ENCODE data around the gene ITPR3. TPM values are rescaled to one million over a fixed set of nuclear protein-coding genes. Genes with fewer than 3 reads are reported as not detected.

The ITPR3 gene
- polyA plus RNA-seq, 3 donors = 7.5 to 8.1 (median 7.6) TPM

- DNase-seq (ENCODE audit: low read depth in 3 of 3, low spot score in 2 of 3) = no peak
Observed at GRCh38 chr6:33633462-33634158, 12.5 kb downstream of the ITPR3 start.

DNA sequence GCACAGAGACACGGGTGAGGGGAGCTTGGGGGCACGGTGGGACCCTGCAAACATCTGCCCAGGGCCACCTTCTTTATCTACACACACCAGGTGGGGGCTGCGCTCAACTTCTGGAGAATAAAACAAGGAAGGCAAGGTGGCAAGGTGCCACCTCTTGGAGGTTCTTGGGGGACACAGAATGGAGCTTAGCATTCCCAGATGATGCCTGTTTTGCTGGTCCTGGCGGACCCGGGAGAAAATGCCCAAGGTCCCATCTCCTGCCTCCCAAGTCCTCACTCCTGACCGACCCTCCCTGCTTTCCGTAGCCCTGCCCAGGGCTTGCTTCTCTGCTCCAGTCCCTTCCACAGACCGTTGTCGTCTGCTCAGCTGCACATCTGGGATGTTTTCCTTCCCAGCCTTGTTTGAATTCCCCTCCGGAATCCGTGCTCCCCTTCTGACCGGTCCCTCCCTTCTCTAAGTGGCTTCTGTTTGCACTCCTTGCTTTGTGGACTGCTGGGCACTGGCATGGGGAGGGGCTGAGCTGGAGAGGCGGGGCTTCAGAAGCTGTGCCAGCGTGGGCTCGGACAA, 13.1 kb downstream of the ITPR3 start:
- DNase-seq (ENCODE audit: low read depth in 3 of 3, low spot score in 2 of 3) = no peak

DNA sequence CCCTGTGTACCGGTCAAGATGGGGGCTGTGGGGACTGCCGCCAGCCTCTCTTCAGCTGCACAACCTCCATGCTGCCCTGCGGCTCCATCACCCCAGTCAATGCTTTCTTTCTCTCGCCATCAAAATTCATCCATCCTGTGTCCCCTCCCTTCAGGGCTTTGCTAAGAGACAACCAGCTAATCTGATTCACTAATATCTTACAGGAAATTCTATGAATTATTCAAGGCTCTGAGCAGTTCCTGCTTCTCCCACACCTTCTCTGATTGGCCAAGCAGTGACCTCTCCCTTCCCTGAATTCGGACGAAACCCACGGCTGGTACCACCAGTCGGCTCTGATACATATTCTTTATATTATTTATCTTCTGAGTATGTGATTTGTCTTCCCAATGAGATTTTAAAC, 13.8 kb downstream of the ITPR3 start:
- no peak for DNase-seq (ENCODE audit: low read depth in 3 of 3, low spot score in 2 of 3)

- no peak for DNase-seq (ENCODE audit: low read depth in 3 of 3, low spot score in 2 of 3)
Observed at GRCh38 chr6:33636655-33637054, 15.5 kb downstream of the ITPR3 start.

- DNase-seq (ENCODE audit: low read depth in 3 of 3, low spot score in 2 of 3) = no peak
Observed at GRCh38 chr6:33638556-33638955, 17.4 kb downstream of the ITPR3 start.

DNA sequence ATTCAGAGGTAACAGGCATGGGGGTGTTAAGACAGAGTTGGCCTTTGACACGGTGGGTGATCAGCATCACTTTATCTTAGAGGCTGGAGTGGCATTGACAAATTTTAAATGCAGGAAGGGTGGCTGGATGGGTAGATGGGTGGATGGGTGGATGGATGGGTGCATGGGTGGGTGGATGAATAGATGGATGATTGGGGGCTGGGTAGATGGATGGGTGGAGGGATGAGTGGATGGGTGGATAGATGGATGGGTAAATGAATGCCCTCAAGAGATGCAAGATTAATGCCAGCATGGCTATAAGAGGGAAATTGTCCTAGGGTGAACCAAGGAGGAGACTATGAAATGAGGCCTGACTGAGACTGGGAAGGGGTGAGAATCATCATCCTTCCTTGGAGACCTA, 18.4 kb downstream of the ITPR3 start:
- no peak for DNase-seq (ENCODE audit: low read depth in 3 of 3, low spot score in 2 of 3)

- no peak for DNase-seq (ENCODE audit: low read depth in 3 of 3, low spot score in 2 of 3)
Observed at GRCh38 chr6:33640361-33640760, 19.2 kb downstream of the ITPR3 start.

- no peak for DNase-seq (ENCODE audit: low read depth in 3 of 3, low spot score in 2 of 3)
Observed at GRCh38 chr6:33641144-33641543, 20.0 kb downstream of the ITPR3 start.

GRCh38 chr6:33641602-33642001, 20.5 kb downstream of the ITPR3 start:
- no peak for DNase-seq (ENCODE audit: low read depth in 3 of 3, low spot score in 2 of 3)

DNA sequence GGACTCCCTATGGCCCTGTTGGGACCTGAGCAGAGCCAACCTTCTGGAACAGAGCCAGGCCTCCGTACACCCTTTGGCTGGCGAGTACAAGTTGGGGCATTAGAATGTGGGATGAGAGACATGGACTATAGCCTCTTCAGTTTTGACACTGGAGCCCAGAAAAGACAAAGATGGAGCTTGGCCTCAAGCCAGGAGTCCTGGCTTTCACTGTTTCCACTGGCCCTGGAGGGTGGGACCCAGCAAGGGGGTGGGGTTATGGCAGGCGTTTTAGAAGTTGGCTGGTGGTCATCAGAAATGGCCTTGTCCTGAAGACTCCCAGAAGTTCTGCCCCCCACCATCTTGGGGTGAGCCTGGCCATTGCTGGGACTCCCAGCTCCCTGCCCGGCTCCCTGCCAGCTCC, 21.8 kb downstream of the ITPR3 start:
- no peak for DNase-seq (ENCODE audit: low read depth in 3 of 3, low spot score in 2 of 3)

GRCh38 chr6:33651403-33651802, 30.3 kb downstream of the ITPR3 start:
- no peak for DNase-seq (ENCODE audit: low read depth in 3 of 3, low spot score in 2 of 3)

- DNase-seq (ENCODE audit: low read depth in 3 of 3, low spot score in 2 of 3) = no peak
Observed at GRCh38 chr6:33652002-33652401, 30.9 kb downstream of the ITPR3 start.

DNA sequence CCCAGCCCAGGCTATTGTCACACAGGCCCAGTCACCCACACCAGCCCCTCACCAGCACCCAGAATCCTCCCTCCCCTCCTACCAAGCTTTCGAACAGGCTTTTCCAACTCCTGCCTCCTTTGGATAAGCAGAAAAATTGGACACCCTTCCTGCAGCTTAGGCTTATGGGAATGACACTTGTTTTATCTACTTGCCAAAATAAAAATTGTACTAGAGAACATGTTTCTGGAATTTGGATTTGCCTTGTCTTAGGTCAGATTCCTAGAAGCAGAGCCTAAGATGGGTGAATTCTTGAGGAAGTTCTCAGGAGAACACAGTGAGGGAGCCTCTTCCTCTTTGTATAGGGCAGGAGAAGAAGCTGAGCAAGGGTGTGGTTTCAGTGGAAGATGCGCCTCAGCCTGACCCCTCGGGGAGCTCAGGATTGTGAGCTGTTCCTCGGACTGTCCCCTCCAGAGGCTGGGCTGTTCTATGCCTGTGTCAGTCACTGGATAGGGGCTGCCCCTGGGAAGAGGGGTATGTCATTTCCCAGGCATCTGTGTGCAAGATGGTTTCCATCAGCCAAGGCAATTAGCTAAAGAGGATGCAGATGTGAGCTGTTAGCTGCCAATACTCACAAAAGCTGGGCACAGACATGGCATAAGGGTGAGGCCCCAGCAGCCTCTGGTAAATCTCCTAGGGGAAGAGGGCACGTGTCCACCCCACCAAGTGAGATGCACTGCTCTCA, 33.9 kb downstream of the ITPR3 start:
- no peak for DNase-seq (ENCODE audit: low read depth in 3 of 3, low spot score in 2 of 3)

- no peak for DNase-seq (ENCODE audit: low read depth in 3 of 3, low spot score in 2 of 3)
Observed at GRCh38 chr6:33656844-33657243, 35.7 kb downstream of the ITPR3 start.

- no peak for DNase-seq (ENCODE audit: low read depth in 3 of 3, low spot score in 2 of 3)
Observed at GRCh38 chr6:33658982-33659689, 38.0 kb downstream of the ITPR3 start.

GRCh38 chr6:33659986-33660385, 38.9 kb downstream of the ITPR3 start:
- DNase-seq (ENCODE audit: low read depth in 3 of 3, low spot score in 2 of 3) = no peak

DNA sequence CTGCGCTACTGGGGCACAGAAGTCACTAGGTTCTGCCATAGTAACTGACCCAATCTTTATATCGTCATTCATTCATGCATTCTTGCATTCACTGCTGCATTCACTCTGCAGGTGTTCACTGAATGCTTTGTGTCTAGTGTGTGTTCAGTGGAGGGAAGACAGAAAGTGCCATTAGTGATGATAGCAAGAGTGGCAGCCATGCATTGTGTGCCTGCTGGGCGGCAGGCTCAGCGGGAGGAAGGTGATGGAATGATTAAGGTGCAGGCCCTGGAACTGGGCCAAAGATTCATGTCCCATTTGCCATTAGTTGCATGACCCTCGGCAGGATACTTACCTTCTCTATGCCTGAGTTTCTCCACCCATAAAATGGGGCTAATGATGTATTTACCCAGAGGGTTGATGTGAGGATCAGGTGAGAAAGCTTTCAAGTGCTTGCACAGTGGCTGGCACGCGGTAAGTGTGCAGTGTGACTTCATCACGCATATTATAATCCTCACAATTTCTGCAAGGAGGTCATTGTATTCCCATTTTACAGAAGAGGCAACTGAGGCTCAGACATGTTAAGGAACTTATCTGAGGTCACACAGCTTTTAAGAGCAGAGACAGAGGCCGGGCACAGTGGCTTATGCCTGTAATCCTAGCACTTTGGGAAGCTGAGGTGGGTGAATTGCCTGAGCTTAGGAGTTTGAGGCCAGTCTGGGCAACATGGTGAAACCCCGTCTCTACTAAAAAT, 40.1 kb downstream of the ITPR3 start:
- DNase-seq (ENCODE audit: low read depth in 3 of 3, low spot score in 2 of 3) = no peak

- DNase-seq (ENCODE audit: low read depth in 3 of 3, low spot score in 2 of 3) = no peak
Observed at GRCh38 chr6:33662318-33662717, 41.2 kb downstream of the ITPR3 start.

- DNase-seq (ENCODE audit: low read depth in 3 of 3, low spot score in 2 of 3) = no peak
Observed at GRCh38 chr6:33663028-33663427, 41.9 kb downstream of the ITPR3 start.

DNA sequence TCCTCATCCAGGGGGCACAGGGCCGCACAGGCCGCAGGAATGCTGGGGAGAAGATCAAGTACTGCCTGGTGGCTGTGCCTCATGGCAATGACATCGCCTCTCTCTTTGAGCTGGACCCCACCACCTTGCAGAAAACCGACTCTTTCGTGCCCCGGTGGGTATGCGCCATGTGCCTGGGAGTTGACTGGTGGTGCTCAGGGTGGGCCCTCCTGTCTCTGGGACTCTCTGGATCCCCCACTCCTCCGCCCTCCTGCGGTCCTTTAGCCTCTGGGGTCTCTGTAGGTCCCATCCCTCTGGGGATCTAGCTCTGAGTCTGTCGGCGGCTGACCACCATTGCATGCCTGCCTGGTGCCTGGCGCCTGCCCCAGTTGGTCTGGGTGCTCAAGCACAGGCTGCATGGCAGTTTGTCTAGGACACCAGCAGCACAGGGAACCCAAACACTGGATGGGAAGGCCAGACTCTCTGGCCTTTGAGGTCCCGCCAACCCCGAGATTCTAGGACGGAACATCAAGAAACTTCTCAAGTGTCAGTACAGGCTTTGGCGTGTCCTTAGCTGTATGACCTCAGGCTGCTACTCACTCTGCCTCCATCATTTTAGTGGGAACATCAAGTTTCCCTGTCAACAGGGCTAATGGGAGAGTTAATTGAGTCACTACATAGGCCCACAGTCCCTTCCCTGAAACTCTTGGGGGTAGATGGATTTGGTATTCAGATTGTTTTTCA, 42.8 kb downstream of the ITPR3 start:
- DNase-seq (ENCODE audit: low read depth in 3 of 3, low spot score in 2 of 3) = no peak
